Ectodermal cell (in vitro differentiated cells): ENCODE data around the gene TUB.

Experiments
- H3K27ac ChIP-seq: 2 replicates; pipeline ENCODE4 v1.7.0; 2013; ENCODE audit warnings: mild to moderate bottlenecking, low read depth, low read length; ENCODE audit not compliant: insufficient read depth, poor library complexity, severe bottlenecking
- H3K27me3 ChIP-seq: 2 replicates; pipeline ENCODE4 v1.7.0; 2013; ENCODE audit warnings: mild to moderate bottlenecking, low read length; ENCODE audit not compliant: insufficient read depth, control insufficient read depth, poor library complexity, severe bottlenecking
- H3K36me3 ChIP-seq: one replicate; pipeline ENCODE4 v1.7.0; 2013; ENCODE audit warnings: low read length; ENCODE audit not compliant: control insufficient read depth, insufficient read depth
- H3K4me1 ChIP-seq: one replicate; pipeline ENCODE4 v1.7.0; 2013; ENCODE audit warnings: low read length; ENCODE audit not compliant: control insufficient read depth, insufficient read depth
- H3K4me3 ChIP-seq: 2 replicates; pipeline ENCODE4 v1.7.0; 2013; ENCODE audit warnings: low read depth, low read length, control low read depth; ENCODE audit not compliant: insufficient read depth
- H3K9me3 ChIP-seq: 2 replicates; pipeline ENCODE4 v1.7.0; 2013; ENCODE audit warnings: mild to moderate bottlenecking, low read length, moderate library complexity; ENCODE audit not compliant: control insufficient read depth
- WGBS, 2 experiments: methylation state at CpG; one replicate each; pipeline ENCODE4 v1.1.7; 2013; ENCODE audit warnings: missing lambda C conversion rate in 2 of 2; 5-methylcytosine and 5-hydroxymethylcytosine counted together

Gene TUB

GRCh38 chr11:8105666-8106065, 24.7 kb downstream of the TUB start:
- Histone ChIP-seq H3K4me1 (no peaks in the 10 kb centered on the region), H3K4me3 (no peak overlapping the region), H3K9me3 (no peaks in the 10 kb centered on the region), H3K27me3 (no peaks in the 10 kb centered on the region), H3K27ac (no peak overlapping the region), H3K36me3 (peaks cover 20% of the 10 kb centered on the region)
- WGBS, 2 experiments: 93 to 95% methylated on average over 3 of the region's 3 CpGs

GRCh38 chr11:8106679-8107078, 25.7 kb downstream of the TUB start:
- peaks cover 10% of the 10 kb centered on the region for H3K36me3 ChIP-seq
- H3K27me3 ChIP-seq: no peaks in the 10 kb centered on the region
- H3K27ac ChIP-seq: no peak overlapping the region
- H3K9me3 ChIP-seq: no peaks in the 10 kb centered on the region
- no peak overlapping the region for H3K4me3 ChIP-seq
- no peaks in the 10 kb centered on the region for H3K4me1 ChIP-seq
- WGBS, 2 experiments: 96 to 97% methylated on average over 2 of the region's 2 CpGs

DNA sequence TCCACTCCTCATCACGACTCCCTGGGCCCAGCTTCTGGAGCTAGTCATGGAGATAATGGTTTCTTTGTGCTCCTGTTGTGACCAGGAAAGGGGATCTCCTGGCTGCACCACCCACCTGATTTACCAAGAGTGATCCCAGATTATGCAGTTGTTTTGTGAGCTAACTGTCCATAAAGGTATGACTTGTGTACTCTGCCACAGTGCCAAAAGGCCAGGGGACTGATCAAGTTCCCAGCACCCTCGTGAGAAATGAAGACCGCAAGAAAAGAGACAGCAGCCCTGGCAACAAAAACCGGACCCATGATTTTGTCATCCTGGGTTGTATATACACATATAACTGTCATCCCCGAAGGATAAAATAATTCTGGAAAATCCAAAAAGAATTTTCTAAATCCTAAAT, 26.6 kb downstream of the TUB start:
- Histone ChIP-seq H3K36me3 (peaks cover 8% of the 10 kb centered on the region), H3K27me3 (no peaks in the 10 kb centered on the region), H3K9me3 (no peaks in the 10 kb centered on the region), H3K4me3 (no peak overlapping the region), H3K27ac (no peak overlapping the region), H3K4me1 (no peaks in the 10 kb centered on the region)
- 89 to 99% methylated on average over 4 to 5 of the region's 5 CpGs for WGBS, 2 experiments

DNA sequence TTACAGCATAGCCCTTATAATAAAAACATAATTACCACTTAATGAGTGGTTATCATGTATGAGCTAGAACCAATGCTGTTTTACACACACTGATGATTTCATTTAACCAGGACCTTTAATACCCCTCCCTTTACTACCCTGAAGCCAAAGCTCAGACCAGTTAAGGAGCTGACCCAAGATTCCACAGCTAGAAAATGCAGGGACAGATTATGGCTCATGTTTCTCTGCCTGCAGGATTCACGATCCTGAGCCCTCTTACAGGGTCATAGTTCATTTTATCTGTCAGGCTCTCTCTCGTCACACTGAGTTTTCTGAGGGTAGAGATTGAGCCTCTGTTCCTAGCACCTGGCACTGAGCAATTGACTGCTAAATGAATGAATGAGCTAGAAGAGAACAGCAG, 27.4 kb downstream of the TUB start:
- H3K9me3 ChIP-seq: no peaks in the 10 kb centered on the region
- H3K27ac ChIP-seq: no peak overlapping the region
- H3K4me1 ChIP-seq: no peaks in the 10 kb centered on the region
- no peaks in the 10 kb centered on the region for H3K27me3 ChIP-seq
- peaks cover 8% of the 10 kb centered on the region for H3K36me3 ChIP-seq
- H3K4me3 ChIP-seq: no peak overlapping the region
- WGBS, 2 experiments: 87 to 89% methylated on average over 2 of the region's 2 CpGs

- no peaks in the 10 kb centered on the region for H3K27me3 ChIP-seq
- H3K4me1 ChIP-seq: no peaks in the 10 kb centered on the region
- no peak overlapping the region for H3K4me3 ChIP-seq
- H3K36me3 ChIP-seq: peaks cover 8% of the 10 kb centered on the region
- no peak overlapping the region for H3K27ac ChIP-seq
- H3K9me3 ChIP-seq: no peaks in the 10 kb centered on the region
Measured at GRCh38 chr11:8109675-8110074, 28.7 kb downstream of the TUB start.

GRCh38 chr11:8110396-8110795, 29.4 kb downstream of the TUB start:
- H3K4me3 ChIP-seq: no peak overlapping the region
- H3K27ac ChIP-seq: no peak overlapping the region
- WGBS, 2 experiments: 95 to 96% methylated on average over 4 of the region's 4 CpGs
- H3K4me1 ChIP-seq: no peaks in the 10 kb centered on the region
- H3K9me3 ChIP-seq: no peaks in the 10 kb centered on the region
- H3K36me3 ChIP-seq: peaks cover 8% of the 10 kb centered on the region
- H3K27me3 ChIP-seq: no peaks in the 10 kb centered on the region

- Histone ChIP-seq H3K36me3 (peaks cover 4% of the 10 kb centered on the region), H3K4me3 (no peak overlapping the region), H3K27me3 (no peaks in the 10 kb centered on the region), H3K9me3 (no peaks in the 10 kb centered on the region), H3K4me1 (no peaks in the 10 kb centered on the region), H3K27ac (no peak overlapping the region)
- 93 to 94% methylated on average over 7 to 8 of the region's 8 CpGs for WGBS, 2 experiments
Measured at GRCh38 chr11:8111636-8112035, 30.6 kb downstream of the TUB start.

DNA sequence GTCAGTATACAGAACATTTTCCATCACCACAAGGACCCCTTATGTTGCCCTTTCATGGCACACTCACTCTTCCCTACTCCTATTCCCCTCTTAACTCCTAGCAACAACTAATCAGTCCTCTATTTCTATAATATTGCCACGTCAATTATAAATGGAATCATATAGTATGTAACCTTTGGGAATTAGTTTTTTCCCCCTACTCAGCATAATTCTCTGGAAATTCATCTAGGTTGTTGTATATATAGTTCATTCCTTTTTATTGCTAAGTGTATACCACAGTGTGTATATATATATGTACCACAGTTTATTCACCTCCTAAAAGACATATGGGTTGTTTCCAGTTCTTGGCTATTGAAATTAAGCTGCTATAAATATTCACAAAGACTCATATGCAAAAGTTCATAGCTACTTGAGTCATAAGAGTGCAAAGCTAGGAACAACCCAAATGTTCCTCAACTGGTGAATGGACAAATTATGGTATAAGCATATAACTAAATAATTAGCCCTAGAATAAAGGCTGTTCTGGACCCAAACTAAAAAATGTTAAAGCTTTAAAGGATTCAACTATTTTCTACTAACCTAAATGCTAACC, 41.3 kb downstream of the TUB start:
- no peaks in the 10 kb centered on the region for H3K36me3 ChIP-seq
- no CpG with 5 or more reads among the region's 1 CpG for WGBS, 2 experiments
- H3K9me3 ChIP-seq: no peaks in the 10 kb centered on the region
- no peaks in the 10 kb centered on the region for H3K27me3 ChIP-seq
- H3K4me1 ChIP-seq: no peaks in the 10 kb centered on the region
- no peak overlapping the region for H3K4me3 ChIP-seq
- H3K27ac ChIP-seq: no peak overlapping the region

DNA sequence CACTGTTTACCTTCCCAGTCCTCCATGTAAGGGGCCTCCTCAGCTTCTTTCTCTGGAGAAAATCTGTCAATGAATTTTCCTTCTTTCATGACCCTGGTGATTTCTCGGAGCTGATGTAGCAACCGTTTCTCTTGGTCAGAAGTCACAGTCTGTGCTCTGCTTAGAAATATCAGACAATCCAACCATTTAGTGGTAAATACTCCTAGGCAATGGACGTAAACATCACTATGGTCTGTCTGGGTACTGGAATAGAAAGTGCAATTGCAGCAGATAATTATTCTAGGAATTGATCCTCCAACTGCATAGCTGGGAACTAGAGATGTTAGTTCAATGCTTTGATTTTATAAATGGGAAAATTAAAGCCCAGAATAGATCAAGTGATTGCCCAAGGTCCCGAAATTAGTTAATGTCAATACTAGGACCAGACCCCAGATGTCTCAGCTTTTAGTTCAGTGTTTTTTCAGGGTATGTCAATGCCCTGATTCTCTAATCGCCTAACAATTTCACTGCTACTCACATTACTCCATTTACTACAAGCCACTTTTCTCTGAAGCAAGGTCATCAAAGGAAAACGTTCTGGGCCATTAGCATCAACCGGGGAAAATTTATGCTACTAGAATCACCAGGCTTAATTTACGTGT, 45.8 kb downstream of the TUB start:
- no peak overlapping the region for H3K27ac ChIP-seq
- no peaks in the 10 kb centered on the region for H3K36me3 ChIP-seq
- H3K27me3 ChIP-seq: no peaks in the 10 kb centered on the region
- no peak overlapping the region for H3K4me3 ChIP-seq
- 90 to 95% methylated on average over 8 of the region's 8 CpGs for WGBS, 2 experiments
- H3K4me1 ChIP-seq: no peaks in the 10 kb centered on the region
- no peaks in the 10 kb centered on the region for H3K9me3 ChIP-seq

DNA sequence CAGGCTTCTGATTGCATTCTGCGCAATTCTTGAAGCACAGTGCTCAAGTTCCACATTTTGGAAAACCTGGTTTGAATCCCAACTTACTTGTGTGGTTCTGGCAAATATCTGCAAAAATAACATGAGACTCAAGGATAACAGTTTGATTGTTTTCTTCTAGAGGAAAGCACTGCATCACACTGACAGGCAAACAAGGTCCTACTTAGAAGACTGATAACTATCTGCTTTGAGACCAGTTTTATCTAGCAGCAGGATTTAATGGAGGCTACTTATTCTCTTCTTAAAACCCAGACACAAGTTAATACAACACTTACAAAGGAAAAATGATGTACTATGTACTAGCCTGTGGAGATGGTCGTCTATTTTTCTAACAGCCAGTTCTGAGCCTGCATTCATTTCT, 46.4 kb downstream of the TUB start:
- Histone ChIP-seq H3K27ac (no peak overlapping the region), H3K4me3 (no peak overlapping the region), H3K4me1 (no peaks in the 10 kb centered on the region), H3K27me3 (no peaks in the 10 kb centered on the region), H3K36me3 (no peaks in the 10 kb centered on the region), H3K9me3 (no peaks in the 10 kb centered on the region)
- WGBS, 2 experiments: 89 to 92% methylated on average over 1 to 2 of the region's 2 CpGs
